Measurements from ENCODE around the gene KITLG. TPM values are rescaled to one million over a fixed set of nuclear protein-coding genes. Genes with fewer than 3 reads are reported as not detected.

The KITLG gene
- total and polyA plus RNA-seq, 2 of the 8 experiments (the other 6 are each of a cell fraction or from before 2014, with no cell fraction given): 1.3 to 7.8 TPM

DNA sequence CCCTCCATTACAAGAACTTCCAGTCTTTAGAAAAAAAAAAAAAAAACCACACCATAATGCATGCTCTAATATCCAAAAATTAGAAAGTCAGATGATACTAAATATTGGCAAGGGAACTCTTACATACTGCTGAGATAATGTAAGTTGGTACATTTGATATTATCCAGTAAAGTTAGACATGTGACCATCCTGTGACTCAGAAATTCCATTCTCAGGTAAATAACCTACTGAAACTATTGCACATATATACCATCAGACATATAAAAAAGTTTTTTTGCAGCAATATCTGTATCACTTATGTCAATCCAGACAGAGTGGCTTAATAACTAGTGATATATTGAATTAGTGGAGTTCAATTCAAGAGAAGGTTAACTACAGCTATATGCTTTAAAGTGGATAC, 63.5 kb downstream of the KITLG start:
- CTCF ChIA-PET (ENCODE audit: partially characterized antibody): no interaction called here
- DNase-seq (ENCODE audit: low read depth in 1 of 2, low spot score in 2 of 2) (no peak), FAIRE-seq (no peak)
- Histone ChIP-seq H3K9ac (replicated peaks in 1 of 4; ENCODE audit: extremely low read depth in 1 of 4, low read depth in 3 of 4, low read length in 3 of 4) (no peak overlapping the region), H2BK15ac (ENCODE audit: low read length) (no peak overlapping the region), H4K20me1 (replicated peaks in 1 of 2; ENCODE audit: control insufficient read depth in 1 of 2, insufficient read depth in 2 of 2, low read length in 2 of 2) (no peaks in the 10 kb centered on the region), H3K27ac (ENCODE audit: low read depth, low read length) (no peak overlapping the region), H4K5ac (ENCODE audit: insufficient read length, low read depth, low read length) (no peak overlapping the region), H4K91ac (replicated peaks; ENCODE audit: insufficient read length, low read length) (no peak overlapping the region), H3K4ac (replicated peaks; ENCODE audit: insufficient read length, low read depth, low read length) (no peak overlapping the region), H3K4me1 (replicated peaks in 1 of 4; ENCODE audit: control insufficient read depth in 3 of 4, insufficient read depth in 4 of 4, low read length in 3 of 4) (no peaks in the 10 kb centered on the region), H3K9me3 (ENCODE audit: insufficient read depth in 2 of 2, low read depth in 1 of 2, low read length in 1 of 2) (no peaks in the 10 kb centered on the region), H2BK12ac (ENCODE audit: low read depth, low read length) (no peak overlapping the region), H2BK120ac (replicated peaks; ENCODE audit: low read depth, low read length) (no peak overlapping the region), H3K79me2 (ENCODE audit: control insufficient read depth in 1 of 2, insufficient read depth in 2 of 2, low read length in 2 of 2) (no peaks in the 10 kb centered on the region), H3K27me3 (replicated peaks in 1 of 4; ENCODE audit: control insufficient read depth in 3 of 4, extremely low read depth in 1 of 4, insufficient read depth in 3 of 4, low read length in 3 of 4) (no peaks in the 10 kb centered on the region), H3K36me3 (ENCODE audit: control insufficient read depth in 2 of 4, insufficient read depth in 4 of 4, low read length in 3 of 4) (no peaks in the 10 kb centered on the region), H3K23me2 (ENCODE audit: low read depth, low read length) (no peaks in the 10 kb centered on the region), H3K79me1 (ENCODE audit: low read depth, low read length) (no peaks in the 10 kb centered on the region), H3K18ac (ENCODE audit: extremely low read depth, low read length) (no peak overlapping the region), H4K8ac (ENCODE audit: extremely low read depth, insufficient read depth, low read length) (no peak overlapping the region), H3K4me3 (ENCODE audit: extremely low read depth in 1 of 4, insufficient read depth in 2 of 4, low read depth in 3 of 4, low read length in 4 of 4) (no peak overlapping the region), H2AFZ (ENCODE audit: low read length) (no peak overlapping the region), H3K14ac (ENCODE audit: insufficient read length) (no peak overlapping the region), H2BK20ac (ENCODE audit: low read length) (no peak overlapping the region), H2AK5ac (ENCODE audit: low read depth, low read length) (no peak overlapping the region), H3K56ac (replicated peaks; ENCODE audit: insufficient read length, low read depth, low read length) (no peak overlapping the region), H3K23ac (ENCODE audit: insufficient read length) (no peak overlapping the region), H2BK5ac (ENCODE audit: low read depth, low read length) (no peak overlapping the region), H3K4me2 (ENCODE audit: insufficient read depth in 1 of 2, low read depth in 2 of 2, low read length in 2 of 2) (no peak overlapping the region)
- TF ChIP-seq SP2 (IDR thresholded peaks at IDR 0.05; ENCODE audit: low read length) (no peak), NRF1 (IDR thresholded peaks at IDR 0.05; ENCODE audit: low read depth, low read length) (no peak), GABPA (IDR thresholded peaks at IDR 0.05; ENCODE audit: borderline replicate concordance, insufficient read depth, low read length) (no peak), EGR1 (IDR thresholded peaks at IDR 0.05; ENCODE audit: borderline replicate concordance, low read depth, low read length) (no peak), EZH2 (IDR thresholded peaks at IDR 0.05; ENCODE audit: low read depth, low read length, severe bottlenecking) (no peak), TEAD4 (IDR thresholded peaks at IDR 0.05; ENCODE audit: low read depth, low read length) (no peak), TCF12 (IDR thresholded peaks at IDR 0.05; ENCODE audit: low read depth, low read length) (no peak), CTBP2 (IDR thresholded peaks at IDR 0.05; ENCODE audit: borderline replicate concordance, insufficient read depth, insufficient read length, low read length) (no peak), POLR2A (IDR thresholded peaks at IDR 0.05; ENCODE audit: control extremely low read depth in 1 of 2, low read depth in 2 of 2, low read length in 2 of 2) (no peak), JUND (IDR thresholded peaks at IDR 0.05; ENCODE audit: low read length) (no peak), CBX8 (IDR thresholded peaks at IDR 0.05; ENCODE audit: borderline replicate concordance, low read depth, low read length) (no peak), TBP (IDR thresholded peaks at IDR 0.05; ENCODE audit: low read depth, low read length) (no peak)
- POLR2A ChIA-PET (ENCODE audit: partially characterized antibody): no interaction called here
